ENCODE data around the gene EXOSC6.
"Not testable (repeated sequence)": the region's sequence is repeated elsewhere in the genome, so short reads cannot be mapped to it uniquely, and the experiment has no call there.

Gene EXOSC6

DNA sequence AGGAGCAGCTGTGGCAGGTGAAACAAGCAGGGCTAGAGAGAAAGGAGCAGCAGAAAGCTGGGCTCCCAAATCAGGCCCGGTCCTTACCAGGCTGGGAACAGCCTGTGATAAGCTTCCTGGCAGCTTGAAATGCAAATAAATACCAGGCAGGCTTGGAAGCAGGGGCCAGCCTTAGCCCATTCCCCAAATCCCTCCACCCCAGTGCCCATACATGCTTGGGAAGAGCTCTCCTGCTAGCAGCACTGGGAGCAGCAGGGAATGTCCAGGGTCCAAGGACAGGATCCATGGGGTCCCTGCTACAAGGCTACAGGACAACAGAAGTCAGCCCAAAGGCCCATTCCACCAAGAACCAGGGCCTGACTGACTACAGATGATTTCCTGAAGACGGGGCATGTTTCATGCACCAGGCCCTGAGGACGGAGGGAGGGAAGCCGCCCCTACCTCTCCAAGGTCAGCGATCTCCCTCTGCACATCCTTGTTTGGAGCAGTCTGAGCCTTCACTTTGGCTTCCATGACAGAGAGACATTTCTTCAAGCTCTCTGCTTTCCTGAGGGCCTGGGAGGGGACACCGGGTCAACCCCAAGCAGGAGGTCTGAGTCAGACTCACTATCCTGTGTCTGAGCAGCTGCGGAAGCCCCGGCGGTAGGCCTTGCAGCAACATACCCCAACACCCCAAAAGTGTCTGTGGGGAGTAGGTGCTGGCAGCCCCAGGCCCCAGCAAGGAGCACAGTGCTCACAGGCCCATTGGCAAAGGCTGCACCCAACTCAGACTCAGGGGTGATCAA, 2.6 kb upstream of the EXOSC6 start:
- DNase-seq = no peak

DNA sequence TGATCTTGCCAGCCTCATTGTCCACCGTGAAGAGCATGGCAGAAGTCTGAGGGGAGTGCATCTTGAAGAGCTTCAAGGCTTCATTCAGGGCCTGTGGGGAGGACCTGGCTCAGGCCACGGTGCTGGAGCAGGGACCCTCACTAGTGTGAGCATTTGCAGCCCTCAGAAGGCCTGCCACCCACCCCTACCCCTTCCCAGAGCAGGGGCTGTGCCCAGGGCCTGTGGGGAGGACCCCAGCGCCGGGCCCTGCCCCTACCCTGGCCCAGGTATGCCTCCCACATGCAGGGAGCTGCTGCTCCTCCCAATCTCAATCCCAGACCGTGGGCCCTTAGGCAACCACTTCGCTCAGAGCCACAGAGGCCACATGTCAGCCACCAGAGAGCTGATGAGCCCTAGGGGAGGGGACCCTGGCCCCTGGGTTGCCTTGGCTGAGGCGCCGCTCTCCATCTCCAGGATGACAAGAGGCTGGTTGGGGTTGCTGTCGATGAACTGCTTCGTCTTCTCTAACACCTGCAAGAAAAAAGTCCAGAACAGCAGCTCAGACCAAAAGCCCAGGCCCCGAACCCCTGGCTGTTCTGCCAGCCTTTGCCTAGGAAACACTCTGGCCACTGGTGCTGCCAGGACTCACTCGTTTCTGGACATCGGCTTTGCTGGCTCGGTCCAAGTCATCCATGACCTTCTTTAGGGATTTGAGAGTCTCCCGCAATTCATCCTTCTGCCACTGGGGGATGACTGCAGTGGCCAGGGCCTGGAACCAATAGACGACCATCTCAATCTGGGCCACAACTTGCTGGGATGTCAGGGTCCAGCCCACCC, 1.8 kb upstream of the EXOSC6 start:
- DNase-seq = peak; percentile 41

DNA sequence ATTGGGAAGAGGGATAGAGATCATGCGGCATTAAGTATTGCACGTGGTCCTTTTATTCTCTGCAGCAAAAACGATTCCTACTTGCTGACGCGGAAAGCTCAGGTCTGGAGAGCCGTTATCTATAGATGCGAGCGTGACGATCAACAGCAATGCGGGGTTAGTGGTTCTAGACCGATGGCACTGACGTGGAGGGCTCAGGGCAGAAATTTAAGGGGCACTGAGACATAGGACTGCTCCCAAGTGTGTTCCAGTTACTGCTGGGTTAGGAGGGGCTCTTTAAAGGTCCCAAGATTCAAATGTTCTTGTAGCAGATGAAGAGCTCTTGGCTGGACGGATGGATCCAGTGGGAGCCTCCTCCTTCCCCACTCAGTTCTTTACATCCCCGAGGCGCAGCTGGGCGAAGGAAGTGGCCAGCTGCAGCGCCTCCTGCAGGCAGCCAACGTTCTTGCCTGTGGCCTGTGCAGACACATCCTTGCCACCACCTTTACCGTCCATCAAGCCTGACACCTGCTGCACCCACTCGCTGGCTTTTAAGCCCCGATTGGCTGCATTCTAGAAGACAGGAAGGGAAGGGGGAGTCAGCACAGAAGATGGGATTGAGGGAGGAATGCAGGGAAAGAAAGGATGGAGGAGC, 732 bp upstream of the EXOSC6 start:
- DNase-seq = no peak

DNA sequence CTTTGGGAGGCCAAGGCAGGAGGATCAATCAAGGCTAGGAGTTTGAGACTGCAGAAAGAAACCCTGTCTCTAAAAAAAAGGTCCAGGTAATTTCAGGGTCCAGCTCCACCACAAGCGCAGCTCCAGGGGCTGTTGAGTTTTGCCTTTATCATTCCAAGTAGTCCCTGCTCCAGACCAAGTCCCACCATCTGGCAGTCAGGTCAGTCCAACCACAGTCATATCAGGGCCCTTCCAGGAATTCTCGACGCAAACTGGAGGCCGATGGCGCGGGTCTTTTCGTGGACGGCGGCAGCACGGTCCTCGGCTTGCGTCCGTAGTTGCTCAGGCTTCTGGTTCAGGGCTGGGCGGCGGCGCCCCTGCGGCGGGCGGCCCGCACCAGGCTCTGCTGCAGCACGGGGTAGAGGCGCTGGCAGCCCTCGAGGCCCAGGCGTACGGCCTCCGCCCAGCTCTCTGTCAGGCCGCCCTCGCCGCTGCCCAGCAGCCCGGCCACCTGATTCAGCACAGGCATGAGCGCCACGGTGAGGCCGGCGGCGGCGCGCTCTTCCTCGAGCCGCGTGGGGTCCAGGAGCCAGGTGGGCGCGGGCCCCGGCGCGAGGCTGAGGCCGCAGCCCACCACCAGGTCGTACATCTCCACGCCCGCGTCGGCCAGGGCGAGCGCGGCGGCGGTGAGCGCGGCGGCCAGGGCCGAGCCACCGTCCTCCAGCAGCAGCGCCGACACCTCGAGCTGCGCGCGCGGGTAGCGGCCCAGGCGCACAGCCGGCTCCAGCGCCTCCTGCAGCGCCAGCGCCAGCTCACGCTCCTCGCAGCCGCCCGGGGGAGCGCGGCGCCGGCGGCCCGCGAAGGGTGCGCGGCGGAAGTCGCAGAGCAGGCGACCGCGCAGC, 752 bp downstream of the EXOSC6 start:
- DNase-seq = no peak

DNA sequence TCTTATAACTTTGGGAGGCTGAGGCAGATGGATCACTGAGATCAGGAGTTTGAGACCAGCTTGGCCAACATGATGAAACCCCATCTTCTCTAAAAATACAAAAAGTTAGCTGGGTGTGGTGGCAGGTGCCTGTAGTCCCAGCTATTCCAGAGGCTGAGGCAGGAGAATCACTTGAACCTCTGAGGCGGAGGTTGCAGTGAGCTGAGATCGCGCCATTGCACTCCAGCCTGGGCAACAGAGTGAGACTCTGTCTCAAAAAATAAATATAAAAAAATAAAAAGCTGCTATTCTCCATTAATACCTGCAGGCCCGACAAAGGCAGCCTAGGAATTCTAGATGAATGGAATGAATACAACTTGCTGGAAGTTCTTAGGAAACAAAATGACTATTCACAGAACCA, 2.0 kb downstream of the EXOSC6 start:
- DNase-seq = not testable (repeated sequence)

DNA sequence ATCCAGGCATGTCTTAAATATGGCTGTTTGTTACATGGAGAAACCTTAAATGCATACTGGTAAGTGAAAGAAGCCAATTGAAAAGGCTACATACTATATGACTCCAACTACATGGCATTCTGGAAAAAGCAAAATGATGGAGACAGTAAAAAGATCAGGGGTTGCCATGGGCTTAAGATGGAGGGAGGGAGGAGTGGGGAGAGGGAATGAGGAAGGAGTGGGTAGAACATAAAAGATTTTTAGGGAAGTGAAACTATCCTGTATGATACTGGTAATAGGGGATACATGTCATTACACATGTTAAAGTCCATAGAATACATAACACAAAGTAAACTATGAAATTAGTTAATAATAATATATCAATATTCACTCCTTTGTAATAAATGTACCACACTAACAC, 13.0 kb downstream of the EXOSC6 start:
- not testable (repeated sequence) for DNase-seq

DNA sequence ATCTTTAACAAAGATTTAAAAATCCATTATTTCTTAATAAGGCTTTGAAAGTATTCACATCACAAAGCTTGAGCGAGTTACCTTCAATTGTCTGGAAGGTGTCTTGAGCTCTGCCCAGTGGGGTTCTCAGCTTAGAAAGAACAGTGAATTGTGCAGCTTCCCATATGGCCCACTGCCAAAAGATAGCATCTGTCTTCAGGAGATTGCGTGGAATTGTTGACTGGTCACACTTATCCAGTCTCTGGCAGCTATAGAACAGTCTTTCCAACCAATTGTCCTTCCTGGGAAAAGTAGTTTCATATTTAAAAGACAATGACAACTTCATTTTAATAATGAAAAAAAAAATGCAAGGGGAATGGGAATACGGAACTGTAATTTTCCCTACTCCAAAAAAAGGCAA, 19.9 kb downstream of the EXOSC6 start:
- DNase-seq = not testable (repeated sequence)

DNA sequence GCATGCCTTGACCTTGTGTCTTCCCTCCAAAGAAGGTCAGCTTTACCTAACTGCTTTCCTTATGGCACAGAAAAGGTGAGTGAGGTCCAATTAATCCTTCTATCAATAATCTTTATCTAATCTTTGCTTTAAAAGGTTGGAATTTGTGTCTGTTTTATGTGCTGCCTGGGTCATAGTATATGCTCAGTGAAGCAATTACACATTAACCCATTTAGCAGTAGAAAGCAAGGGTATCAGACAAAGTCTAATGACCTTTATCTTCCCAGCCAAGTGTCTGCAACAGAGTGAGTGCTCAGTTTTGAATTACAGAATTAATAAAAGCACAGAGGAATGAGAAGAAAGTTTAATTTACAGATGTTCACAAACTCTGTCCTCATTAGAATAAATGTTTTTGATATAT, 25.7 kb downstream of the EXOSC6 start:
- DNase-seq = not testable (repeated sequence)

DNA sequence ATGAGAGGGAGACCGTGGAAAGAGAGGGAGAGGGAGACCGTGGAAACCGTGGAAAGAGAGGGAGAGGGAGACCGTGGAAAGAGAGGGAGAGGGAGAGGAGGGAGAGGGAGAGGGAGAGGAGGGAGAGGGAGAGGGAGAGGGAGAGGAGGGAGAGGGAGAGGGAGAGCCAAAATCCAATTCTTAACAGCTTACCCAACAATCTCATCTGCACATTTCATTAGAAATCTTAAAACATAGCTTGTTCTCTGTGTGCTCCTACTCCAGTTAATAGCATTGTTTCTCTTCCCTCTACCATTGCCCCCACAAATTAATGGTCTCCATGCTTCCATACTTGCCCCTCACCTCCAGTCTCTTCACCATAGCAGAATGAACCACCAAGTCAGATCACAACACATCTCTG, 26.3 kb downstream of the EXOSC6 start:
- DNase-seq = not testable (repeated sequence)

DNA sequence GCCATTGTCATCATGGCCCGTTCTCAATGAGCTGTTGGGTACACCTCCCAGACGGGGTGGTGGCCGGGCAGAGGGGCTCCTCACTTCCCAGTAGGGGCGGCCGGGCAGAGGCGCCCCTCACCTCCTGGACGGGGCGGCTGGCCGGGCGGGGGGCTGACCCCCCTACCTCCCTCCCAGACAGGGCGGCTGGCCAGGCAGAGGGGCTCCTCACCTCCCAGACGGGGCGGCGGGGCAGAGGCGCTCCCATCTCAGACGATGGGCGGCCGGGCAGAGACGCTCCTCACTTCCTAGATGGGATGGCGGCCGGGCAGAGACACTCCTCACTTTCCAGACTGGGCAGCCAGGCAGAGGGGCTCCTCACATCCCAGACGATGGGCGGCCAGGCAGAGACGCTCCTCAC, 27.1 kb downstream of the EXOSC6 start:
- DNase-seq = not testable (repeated sequence)

DNA sequence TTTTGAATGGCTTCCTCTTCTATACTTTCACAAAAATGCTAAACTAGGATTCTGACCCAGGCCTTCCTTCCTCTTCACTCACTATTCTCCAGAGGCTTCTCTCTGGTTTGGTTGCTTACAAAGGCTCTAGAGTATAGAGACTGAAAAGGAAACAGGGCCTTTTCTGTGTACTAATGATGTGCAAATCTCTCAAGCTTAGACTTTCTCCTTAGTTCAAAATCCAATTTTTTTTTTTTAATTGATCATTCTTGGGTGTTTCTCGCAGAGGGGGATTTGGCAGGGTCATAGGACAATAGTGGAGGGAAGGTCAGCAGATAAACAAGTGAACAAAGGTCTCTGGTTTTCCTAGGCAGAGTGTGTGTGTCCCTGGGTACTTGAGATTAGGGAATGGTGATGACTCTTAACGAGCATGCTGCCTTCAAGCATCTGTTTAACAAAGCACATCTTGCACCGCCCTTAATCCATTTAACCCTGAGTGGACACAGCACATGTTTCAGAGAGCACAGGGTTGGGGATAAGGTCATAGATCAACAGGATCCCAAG, 27.7 kb downstream of the EXOSC6 start:
- DNase-seq = not testable (repeated sequence)

DNA sequence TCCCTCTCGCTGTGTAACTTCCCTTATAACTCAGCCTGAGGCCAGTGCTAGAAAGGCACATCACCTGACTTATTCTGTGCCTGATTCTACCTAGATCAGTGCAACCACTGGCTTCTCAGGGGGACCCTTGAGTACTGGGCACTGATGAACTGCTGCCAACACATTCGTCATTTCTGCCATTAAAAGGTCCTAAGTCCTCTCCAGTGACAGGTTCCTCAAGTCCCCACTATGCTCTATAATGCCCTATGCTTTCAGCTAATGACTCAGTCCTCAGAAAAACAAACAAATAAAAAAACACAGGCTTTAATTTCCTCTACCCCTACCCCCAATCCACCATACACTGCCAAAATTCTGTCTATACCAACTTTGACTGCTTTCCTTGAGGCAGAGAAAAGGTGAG, 28.5 kb downstream of the EXOSC6 start:
- not testable (repeated sequence) for DNase-seq

DNA sequence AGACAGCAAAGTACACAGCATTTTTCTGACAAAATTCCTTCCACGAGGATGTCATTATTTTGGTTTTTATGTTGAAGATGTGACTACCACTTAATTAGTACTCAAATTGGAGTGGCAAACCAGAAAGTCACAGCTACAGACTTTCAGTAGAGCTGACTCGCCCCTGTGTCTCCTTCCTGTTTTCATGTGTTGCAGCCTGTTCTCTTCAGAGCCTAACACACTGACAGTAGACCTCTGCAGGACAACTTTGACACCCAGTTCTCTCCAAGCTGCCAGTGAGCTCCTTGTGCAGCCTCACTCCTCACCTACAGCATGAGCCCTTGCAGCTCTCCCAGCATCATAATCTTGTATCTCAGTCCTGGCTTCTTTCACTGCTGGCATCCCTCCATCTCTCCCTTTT, 29.2 kb downstream of the EXOSC6 start:
- not testable (repeated sequence) for DNase-seq

DNA sequence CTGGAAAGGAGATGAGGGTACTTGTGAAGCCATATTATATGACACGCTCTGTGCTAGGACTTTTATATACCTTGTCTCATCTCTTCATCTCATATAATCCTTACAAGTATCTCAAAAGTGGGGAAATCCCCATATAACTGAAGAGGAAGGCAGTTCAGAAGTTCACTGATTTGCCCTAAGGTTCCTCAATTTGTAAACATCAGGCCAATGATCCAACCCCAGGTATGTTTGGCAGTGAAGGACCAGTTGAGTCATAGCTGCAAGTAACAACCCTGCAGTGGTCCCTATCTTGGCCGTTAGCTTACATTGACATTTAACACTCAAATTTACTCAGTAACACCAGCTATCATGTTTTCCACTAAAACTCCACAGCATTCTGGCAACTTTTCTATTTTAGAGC, 33.2 kb downstream of the EXOSC6 start:
- DNase-seq = not testable (repeated sequence)

DNA sequence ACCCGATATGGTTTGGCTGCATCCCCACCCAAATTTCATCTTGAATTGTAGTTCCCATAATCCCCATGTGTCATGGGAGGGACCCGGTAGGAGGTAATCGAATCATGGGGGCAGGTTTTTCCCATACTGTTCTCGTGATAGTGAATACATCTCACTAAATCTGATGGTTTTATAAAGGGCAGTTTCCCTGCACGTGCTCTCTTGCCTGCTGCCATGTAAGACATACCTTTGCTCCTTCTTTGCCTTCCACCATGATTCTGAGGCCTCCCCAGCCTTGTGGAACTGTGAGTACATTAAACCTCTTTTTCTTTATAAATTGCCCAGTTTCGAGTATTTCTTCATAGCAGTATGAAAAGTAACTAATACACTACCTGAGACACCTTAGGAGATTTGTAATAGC, 45.4 kb downstream of the EXOSC6 start:
- DNase-seq = not testable (repeated sequence)

DNA sequence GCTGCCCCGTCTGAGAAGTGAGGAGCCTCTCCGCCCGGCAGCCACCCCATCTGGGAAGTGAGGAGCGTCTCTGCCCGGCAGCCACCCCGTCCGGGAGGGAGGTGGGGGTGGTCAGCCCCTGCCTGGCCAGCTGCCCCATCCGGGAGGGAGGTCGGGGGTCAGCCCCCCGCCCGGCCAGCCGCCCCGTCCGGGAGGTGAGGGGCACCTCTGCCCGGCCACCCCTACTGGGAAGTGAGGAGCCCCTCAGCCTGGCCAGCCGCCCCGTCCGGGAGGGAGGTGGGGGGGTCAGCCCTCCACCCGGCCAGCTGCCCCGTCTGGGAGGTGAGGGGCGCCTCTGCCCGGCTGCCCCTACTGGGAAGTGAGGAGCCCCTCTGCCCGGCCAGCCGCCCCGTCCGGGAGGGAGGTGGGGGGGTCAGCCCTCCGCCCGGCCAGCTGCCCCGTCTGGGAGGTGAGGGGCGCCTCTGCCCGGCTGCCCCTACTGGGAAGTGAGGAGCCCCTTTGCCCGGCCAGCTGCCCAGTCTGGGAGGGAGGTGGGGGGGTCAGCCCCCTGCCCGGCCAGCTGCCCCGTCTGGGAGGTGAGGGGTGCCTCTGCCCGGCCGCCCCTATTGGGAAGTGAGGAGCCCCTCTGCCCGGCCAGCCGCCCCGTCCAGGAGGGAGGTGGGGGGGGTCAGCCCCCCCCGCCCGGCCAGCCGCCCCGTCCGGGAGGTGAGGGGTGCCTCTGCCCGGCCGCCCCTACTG, 46.9 kb downstream of the EXOSC6 start:
- DNase-seq = not testable (repeated sequence)

DNA sequence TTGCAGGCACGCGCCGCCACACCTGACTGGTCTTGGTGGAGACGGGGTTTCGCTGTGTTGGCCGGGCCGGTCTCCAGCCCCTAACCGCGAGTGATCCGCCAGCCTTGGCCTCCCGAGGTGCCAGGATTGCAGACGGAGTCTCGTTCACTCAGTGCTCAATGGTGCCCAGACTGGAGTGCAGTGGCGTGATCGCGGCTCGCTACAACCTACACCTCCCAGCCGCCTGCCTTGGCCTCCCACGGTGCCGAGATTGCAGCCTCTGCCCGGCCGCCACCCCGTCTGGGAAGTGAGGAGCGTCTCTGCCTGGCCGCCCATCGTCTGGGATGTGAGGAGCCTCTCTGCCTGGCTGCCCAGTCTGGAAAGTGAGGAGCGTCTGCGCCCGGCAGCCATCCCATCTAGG, 47.7 kb downstream of the EXOSC6 start:
- not testable (repeated sequence) for DNase-seq

DNA sequence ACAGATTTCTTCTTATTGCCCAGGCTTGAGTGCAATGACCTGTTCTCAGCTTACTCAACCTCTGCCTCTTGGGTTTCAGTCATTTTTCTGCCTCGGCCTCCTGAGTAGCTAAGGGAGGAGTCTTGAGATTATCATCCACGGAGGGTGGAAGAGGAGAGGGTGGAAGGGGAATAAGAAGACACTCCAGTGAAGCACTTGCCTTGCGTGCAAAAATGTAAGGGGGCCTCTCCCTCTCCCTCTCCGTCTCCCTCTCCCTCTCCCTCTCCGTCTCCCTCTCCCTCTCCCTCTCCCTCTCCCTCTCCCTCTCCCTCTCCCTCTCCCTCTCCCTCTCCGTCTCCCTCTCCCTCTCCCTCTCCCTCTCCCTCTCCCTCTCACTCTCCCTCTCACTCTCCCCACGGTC, 48.2 kb downstream of the EXOSC6 start:
- not testable (repeated sequence) for DNase-seq

DNA sequence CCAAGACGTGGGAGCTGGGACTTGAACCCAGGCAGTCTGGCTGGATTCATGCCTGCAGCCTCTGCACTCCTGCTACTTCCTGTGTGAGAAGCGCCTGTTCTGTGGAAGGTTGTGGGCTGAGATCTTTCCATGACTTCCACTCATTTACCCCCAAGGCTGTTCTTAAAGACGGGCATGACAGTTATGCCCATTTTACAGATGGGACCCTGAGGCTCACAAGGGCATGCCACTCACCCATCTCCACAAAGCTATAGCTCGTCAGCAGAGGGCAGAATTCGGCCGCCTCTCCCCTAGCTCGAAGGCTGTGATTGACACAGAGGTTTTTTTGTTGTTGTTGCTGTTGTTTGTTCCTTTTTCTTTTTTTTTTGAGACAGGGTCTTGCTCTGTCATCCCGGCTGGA, 51.7 kb downstream of the EXOSC6 start:
- not testable (repeated sequence) for DNase-seq

DNA sequence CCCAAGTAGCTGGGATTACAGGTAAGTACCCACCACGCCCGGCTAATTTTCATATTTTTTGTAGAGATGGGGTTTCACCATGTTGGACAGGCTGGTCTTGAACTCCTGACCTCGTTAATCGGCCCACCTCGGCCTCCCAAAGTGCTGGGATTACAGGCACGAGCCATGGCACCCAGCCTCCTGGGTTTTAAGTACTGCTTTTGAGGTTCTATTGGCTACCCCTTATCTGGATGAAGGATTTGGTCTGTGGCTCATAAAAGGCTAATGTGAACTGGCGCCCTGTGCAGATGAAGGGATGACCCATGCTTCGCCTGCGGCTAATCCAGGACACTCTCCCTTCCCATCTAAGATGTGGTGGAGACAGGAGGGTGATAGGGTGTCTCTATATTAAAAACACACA, 52.6 kb downstream of the EXOSC6 start:
- not testable (repeated sequence) for DNase-seq

DNA sequence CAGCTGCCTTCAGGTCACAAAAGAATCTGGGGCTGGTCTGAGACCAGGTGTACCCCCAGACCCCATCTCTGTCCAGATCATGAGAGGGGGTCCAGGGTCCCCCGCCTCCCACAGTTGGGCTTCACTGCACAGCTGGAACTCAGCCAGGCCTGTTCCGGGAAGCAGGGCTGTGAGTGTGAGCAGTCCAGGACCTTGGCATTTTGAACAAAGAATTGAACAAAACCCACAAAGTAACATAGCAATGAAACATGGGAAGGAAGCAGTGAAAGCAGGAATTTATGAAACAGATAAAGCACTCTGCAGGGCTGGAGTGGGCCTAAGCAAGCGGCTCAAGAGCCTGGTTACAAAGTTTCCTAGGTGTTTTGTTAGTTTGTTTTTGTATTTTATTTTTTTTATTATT, 53.1 kb downstream of the EXOSC6 start:
- not testable (repeated sequence) for DNase-seq
